ENCODE measurements around the gene SOCS7. TPM values are rescaled to one million over a fixed set of nuclear protein-coding genes. Genes with fewer than 3 reads are reported as not detected.
A peak's percentile ranks its signal among the peaks of the same experiment; 100 is the strongest.

SOCS7 gene
- total RNA-seq, 1 donor from 2014 or later, result 35.3 TPM

GRCh38 chr17:38353086-38353604 lies 1.5 kb downstream of the SOCS7 start:
- no peak for TF ChIP-seq CTCF (conservative IDR thresholded peaks at IDR 0.05)
- Mint-ChIP-seq H3K27ac (ENCODE audit: unreplicated experiment) (peak overlapping the region; percentile 24), H3K36me3 (ENCODE audit: low read depth) (no peaks in the 10 kb centered on the region), H3K27me3 (ENCODE audit: low read depth) (no peaks in the 10 kb centered on the region), H3K4me3 (peak overlapping the region; percentile 90), H3K9me3 (no peaks in the 10 kb centered on the region), H3K4me1 (peaks cover 53% of the 10 kb centered on the region)
- DNase-seq (ENCODE audit: low read depth, low spot score), result no peak

GRCh38 chr17:38353668-38354067 lies 2.0 kb downstream of the SOCS7 start:
- H3K27me3 Mint-ChIP-seq (ENCODE audit: low read depth), result no peaks in the 10 kb centered on the region
- TF ChIP-seq CTCF (conservative IDR thresholded peaks at IDR 0.05), result no peak

DNA sequence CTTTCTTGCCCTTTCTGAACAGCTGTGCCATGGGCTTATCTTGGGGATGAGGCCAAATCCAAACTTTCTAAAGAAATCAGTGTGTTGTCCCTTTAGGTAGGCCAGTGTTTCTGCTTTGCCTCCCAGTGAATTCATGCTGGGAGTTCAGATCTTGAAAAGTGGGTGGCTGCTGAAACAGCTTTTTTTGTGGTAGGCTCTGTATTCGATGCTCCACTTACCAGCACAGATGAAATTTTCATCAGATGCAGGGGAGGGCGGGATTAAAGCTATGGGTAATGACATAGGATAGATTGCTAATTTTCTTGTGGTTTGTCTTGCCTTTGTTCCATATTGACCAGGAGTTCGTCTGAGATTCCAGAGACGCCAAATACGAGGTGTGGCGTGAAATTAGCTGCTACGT lies 2.8 kb downstream of the SOCS7 start:
- no peak overlapping the region for H3K27ac Mint-ChIP-seq (ENCODE audit: unreplicated experiment)
- H3K4me3 Mint-ChIP-seq, result peak overlapping the region; percentile 90
- H3K4me1 Mint-ChIP-seq, result peaks cover 60% of the 10 kb centered on the region

More at GRCh38 chr17:38353668-38354067, 2.0 kb downstream of the SOCS7 start:
- no peaks in the 10 kb centered on the region for H3K9me3 Mint-ChIP-seq
- H3K4me1 Mint-ChIP-seq, result peaks cover 58% of the 10 kb centered on the region
- no peaks in the 10 kb centered on the region for H3K36me3 Mint-ChIP-seq (ENCODE audit: low read depth)
- peak overlapping the region; percentile 90 for H3K4me3 Mint-ChIP-seq
- no peak overlapping the region for H3K27ac Mint-ChIP-seq (ENCODE audit: unreplicated experiment)
- no peak for DNase-seq (ENCODE audit: low read depth, low spot score)

GRCh38 chr17:38355251-38355650 lies 3.6 kb downstream of the SOCS7 start:
- no peaks in the 10 kb centered on the region for H3K27me3 Mint-ChIP-seq (ENCODE audit: low read depth)
- DNase-seq (ENCODE audit: low read depth, low spot score), result no peak
- H3K4me1 Mint-ChIP-seq, result peaks cover 60% of the 10 kb centered on the region
- TF ChIP-seq CTCF (conservative IDR thresholded peaks at IDR 0.05), result no peak
- no peaks in the 10 kb centered on the region for H3K9me3 Mint-ChIP-seq
- no peaks in the 10 kb centered on the region for H3K36me3 Mint-ChIP-seq (ENCODE audit: low read depth)
- peak overlapping the region; percentile 90 for H3K4me3 Mint-ChIP-seq
- H3K27ac Mint-ChIP-seq (ENCODE audit: unreplicated experiment), result no peak overlapping the region

More for the DNA sequence above, 2.8 kb downstream of the SOCS7 start:
- TF ChIP-seq CTCF (conservative IDR thresholded peaks at IDR 0.05), result no peak
- H3K9me3 Mint-ChIP-seq, result no peaks in the 10 kb centered on the region
- no peaks in the 10 kb centered on the region for H3K27me3 Mint-ChIP-seq (ENCODE audit: low read depth)
- no peaks in the 10 kb centered on the region for H3K36me3 Mint-ChIP-seq (ENCODE audit: low read depth)
- DNase-seq (ENCODE audit: low read depth, low spot score), result no peak

GRCh38 chr17:38357486-38358123 lies 6.0 kb downstream of the SOCS7 start:
- Mint-ChIP-seq H3K4me3 (peak overlapping the region; percentile 2), H3K27me3 (ENCODE audit: low read depth) (no peaks in the 10 kb centered on the region), H3K9me3 (no peaks in the 10 kb centered on the region), H3K36me3 (ENCODE audit: low read depth) (no peaks in the 10 kb centered on the region), H3K4me1 (peaks cover 58% of the 10 kb centered on the region), H3K27ac (ENCODE audit: unreplicated experiment) (no peak overlapping the region)
- no peak for DNase-seq (ENCODE audit: low read depth, low spot score)
- no peak for TF ChIP-seq CTCF (conservative IDR thresholded peaks at IDR 0.05)
